WERI-Rb-1 (cell line): Measurements from ENCODE around the gene RAD51B.

Experiments
- DNase-seq: peaks from one replicate; pipeline ENCODE4 v3.0.0-alpha.2; 2020
- H3K27ac ChIP-seq: fragments of 250-450 bp; sonication (Bioruptor Pico); 2 replicates; pipeline ENCODE4 v1.5.1; 2020; ENCODE audit warnings: mild to moderate bottlenecking, moderate library complexity
- H3K27me3 ChIP-seq: fragments of 250-450 bp; sonication (Bioruptor Pico); 2 replicates; pipeline ENCODE4 v1.5.1; 2021; ENCODE audit warnings: mild to moderate bottlenecking, low read depth, moderate library complexity; ENCODE audit not compliant: insufficient read depth, severe bottlenecking
- H3K36me3 ChIP-seq: fragments of 250-450 bp; sonication (Bioruptor Pico); 2 replicates; pipeline ENCODE4 v1.5.1; 2020; ENCODE audit warnings: mild to moderate bottlenecking, moderate library complexity
- H3K4me3 ChIP-seq: 2 replicates; pipeline ENCODE4 v1.5.1; 2011; ENCODE audit warnings: low read depth, mild to moderate bottlenecking, control low read depth, low read length
- H3K9me3 ChIP-seq: fragments of 250-450 bp; sonication (Bioruptor Pico); 2 replicates; pipeline ENCODE4 v1.5.1; 2021; ENCODE audit warnings: mild to moderate bottlenecking, moderate library complexity; ENCODE audit not compliant: severe bottlenecking
- CTCF ChIP-seq: IDR thresholded peaks from 2 replicates; pipeline ENCODE4 v1.5.1; 2011; ENCODE audit warnings: low read depth, mild to moderate bottlenecking, control low read depth, inconsistent platforms, low read length

Gene RAD51B

GRCh38 chr14:68569970-68570409 is 750.4 kb downstream of the RAD51B start:
- H3K27me3 ChIP-seq = no peaks in the 10 kb centered on the region
- H3K9me3 ChIP-seq = no peaks in the 10 kb centered on the region
- no peak for TF ChIP-seq CTCF
- H3K27ac ChIP-seq = no peak overlapping the region
- H3K4me3 ChIP-seq = no peak overlapping the region
- H3K36me3 ChIP-seq = no peaks in the 10 kb centered on the region
- DNase-seq = no peak

- TF ChIP-seq CTCF = no peak
- H3K4me3 ChIP-seq = no peak overlapping the region
- no peak overlapping the region for H3K27ac ChIP-seq
Measured at GRCh38 chr14:68571114-68571591, 751.6 kb downstream of the RAD51B start.

GRCh38 chr14:68571928-68572525 is 752.4 kb downstream of the RAD51B start:
- no peak for DNase-seq
- no peaks in the 10 kb centered on the region for H3K27me3 ChIP-seq
- no peaks in the 10 kb centered on the region for H3K36me3 ChIP-seq
- H3K4me3 ChIP-seq = no peak overlapping the region
- H3K27ac ChIP-seq = no peak overlapping the region
- H3K9me3 ChIP-seq = no peaks in the 10 kb centered on the region
- no peak for TF ChIP-seq CTCF

More at GRCh38 chr14:68571114-68571591, 751.6 kb downstream of the RAD51B start:
- H3K36me3 ChIP-seq = no peaks in the 10 kb centered on the region
- H3K27me3 ChIP-seq = no peaks in the 10 kb centered on the region
- DNase-seq = no peak
- H3K9me3 ChIP-seq = no peaks in the 10 kb centered on the region

- no peak for DNase-seq
- no peaks in the 10 kb centered on the region for H3K9me3 ChIP-seq
- no peak overlapping the region for H3K4me3 ChIP-seq
- H3K27me3 ChIP-seq = no peaks in the 10 kb centered on the region
- no peak for TF ChIP-seq CTCF
- no peak overlapping the region for H3K27ac ChIP-seq
- no peaks in the 10 kb centered on the region for H3K36me3 ChIP-seq
Measured at GRCh38 chr14:68573126-68573525, 753.5 kb downstream of the RAD51B start.

GRCh38 chr14:68573722-68574121 is 754.1 kb downstream of the RAD51B start:
- DNase-seq = no peak
- no peaks in the 10 kb centered on the region for H3K9me3 ChIP-seq
- no peak for TF ChIP-seq CTCF
- H3K4me3 ChIP-seq = no peak overlapping the region
- H3K27me3 ChIP-seq = no peaks in the 10 kb centered on the region
- no peak overlapping the region for H3K27ac ChIP-seq
- H3K36me3 ChIP-seq = no peaks in the 10 kb centered on the region

GRCh38 chr14:68574461-68574860 is 754.9 kb downstream of the RAD51B start:
- no peak for TF ChIP-seq CTCF
- Histone ChIP-seq H3K9me3 (no peaks in the 10 kb centered on the region), H3K27me3 (no peaks in the 10 kb centered on the region), H3K36me3 (no peaks in the 10 kb centered on the region), H3K4me3 (no peak overlapping the region), H3K27ac (no peak overlapping the region)
- DNase-seq = no peak
